Stimulated activated CD4-positive, alpha-beta T cell treated with anti-CD3 and anti-CD28 coated beads, Interleukin-2, amount 100 ng/mL, for 4 hours (primary cell): ENCODE results near the gene MED12L.
"Not testable (repeated sequence)": the region's sequence is repeated elsewhere in the genome, so short reads cannot be mapped to it uniquely, and the experiment has no call there.

ENCODE experiments used
- DNase-seq: peaks from one replicate; pipeline ENCODE4 v3.0.0-alpha.2; 2020; ENCODE audit warnings: low read depth

Gene MED12L

GRCh38 chr3:151209654-151210053 lies 124.2 kb downstream of the MED12L start:
- no peak for DNase-seq

DNA sequence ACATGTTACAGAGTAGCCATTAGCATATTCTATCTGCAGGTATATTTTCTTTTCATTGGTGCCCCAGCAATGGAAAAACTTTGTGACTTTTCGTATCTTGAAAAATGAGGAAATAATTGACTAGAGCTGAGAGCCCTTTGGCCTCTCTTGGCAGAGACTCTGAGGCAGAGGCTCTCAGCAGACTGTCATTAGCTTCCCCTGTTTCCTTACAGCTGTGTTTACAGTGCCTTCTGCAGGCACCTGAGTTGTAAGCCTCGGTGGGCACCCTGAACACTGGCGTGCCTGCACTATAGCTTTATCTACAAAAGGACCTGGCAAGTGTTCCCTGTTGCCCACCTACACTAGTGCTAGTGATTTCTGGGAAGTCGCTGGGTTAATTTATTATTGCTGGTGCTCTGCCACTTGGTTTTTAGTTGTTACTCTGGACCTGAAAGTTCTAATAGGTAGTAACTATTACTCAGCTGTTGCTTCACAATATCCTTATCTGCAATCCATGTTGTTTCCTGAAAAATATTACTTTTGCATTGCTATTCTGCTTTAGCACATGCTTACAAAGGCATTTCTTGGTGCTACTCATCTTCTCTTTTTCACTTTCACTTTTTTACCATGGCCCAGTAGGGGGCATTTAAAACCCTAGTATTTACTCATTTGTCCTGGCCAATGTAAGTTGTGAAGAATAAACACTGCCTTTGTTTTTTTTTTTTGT lies 125.4 kb downstream of the MED12L start:
- no peak for DNase-seq

GRCh38 chr3:151213151-151213550 lies 127.7 kb downstream of the MED12L start:
- DNase-seq: no peak

GRCh38 chr3:151213881-151214280 lies 128.4 kb downstream of the MED12L start:
- DNase-seq: no peak

- DNase-seq: no peak
Measured at GRCh38 chr3:151214459-151214858, 129.0 kb downstream of the MED12L start.

GRCh38 chr3:151216641-151217607 lies 131.5 kb downstream of the MED12L start:
- DNase-seq: no peak

DNA sequence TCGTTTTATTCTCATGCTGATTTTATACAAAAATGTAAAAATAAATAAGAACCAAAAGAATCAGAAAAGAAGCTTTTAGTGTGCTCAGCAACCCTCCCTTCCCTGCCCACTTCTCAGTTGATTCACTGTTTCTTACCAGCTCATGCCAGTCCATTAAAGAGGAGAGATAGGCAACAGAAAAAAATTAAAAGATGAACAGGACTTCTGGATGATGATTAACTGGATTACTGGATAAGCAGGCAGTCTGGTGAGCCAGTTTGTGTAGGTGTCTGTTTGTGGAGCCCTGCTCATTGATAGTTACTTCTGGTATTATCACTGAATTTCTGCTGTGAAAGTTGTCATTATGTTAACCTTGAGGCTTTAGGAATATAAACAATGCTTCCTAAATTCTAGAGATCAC lies 132.7 kb downstream of the MED12L start:
- DNase-seq: no peak

- DNase-seq: no peak
Measured at GRCh38 chr3:151219056-151219455, 133.6 kb downstream of the MED12L start.

- no peak for DNase-seq
Measured at GRCh38 chr3:151224268-151224866, 138.9 kb downstream of the MED12L start.

DNA sequence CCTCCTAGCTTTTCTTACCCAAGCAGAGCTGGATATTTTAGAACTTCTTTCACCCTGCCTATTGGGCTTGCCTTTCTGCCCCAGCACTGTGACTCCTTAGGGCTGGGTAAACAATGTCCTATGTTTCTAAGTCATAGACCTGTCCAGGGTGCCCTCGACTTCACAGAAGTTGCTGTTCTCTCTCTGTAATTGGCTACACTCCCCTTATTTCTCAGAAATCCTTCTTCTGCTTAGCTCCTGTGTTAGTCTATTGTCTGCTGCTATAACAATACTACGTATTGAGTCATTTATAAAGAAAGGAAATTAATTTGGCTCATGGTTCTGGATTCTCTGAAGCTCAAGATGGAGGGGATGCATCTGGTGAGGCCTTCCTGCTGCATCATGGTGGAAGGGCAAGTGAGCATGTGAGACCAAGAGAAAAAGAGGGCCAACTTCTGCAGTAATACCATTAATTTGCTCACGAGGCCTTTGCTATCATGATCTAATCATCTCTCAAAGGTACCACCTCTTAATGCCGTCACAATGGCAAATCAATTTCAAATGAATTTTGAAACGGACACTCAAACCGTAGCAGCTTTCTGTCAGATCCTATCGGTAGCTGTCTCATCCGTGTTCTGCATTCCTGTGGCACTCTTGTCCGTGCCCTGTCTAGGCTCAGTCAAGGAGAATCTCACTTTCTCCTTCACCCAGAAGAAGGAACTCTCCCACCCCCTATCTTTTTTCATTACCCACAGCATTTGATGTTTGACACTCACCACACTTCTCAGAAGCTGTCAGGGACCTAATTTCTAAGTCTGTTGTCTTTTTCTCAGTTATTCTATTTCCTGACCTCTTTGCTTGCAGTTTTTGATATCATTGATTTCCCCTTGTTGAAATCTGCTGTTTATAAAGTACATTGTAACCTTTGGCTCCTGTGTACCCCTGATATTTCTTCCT lies 139.8 kb downstream of the MED12L start:
- no peak for DNase-seq

DNA sequence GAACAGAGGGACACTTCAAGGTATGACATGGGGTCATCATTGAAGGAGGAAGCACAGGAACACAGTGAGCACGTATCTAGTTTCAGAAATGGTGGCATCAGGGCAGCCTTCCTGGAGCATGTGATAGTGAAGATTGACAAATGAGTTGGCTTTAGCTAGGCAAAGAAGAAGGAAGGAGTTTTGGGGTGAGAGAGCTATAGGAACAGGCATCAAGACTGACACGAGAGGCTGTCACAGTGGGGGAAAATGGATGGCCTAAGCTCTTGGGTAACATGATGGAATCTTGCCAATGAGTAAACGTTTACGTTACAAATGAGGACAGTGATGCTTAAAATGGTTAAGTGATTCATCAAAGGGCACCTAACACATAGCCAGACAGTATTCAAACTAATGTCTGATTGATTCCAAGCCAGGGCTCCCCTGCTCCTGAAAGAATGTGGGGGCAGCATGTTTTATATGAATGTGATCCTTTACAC lies 140.7 kb downstream of the MED12L start:
- DNase-seq: no peak

DNA sequence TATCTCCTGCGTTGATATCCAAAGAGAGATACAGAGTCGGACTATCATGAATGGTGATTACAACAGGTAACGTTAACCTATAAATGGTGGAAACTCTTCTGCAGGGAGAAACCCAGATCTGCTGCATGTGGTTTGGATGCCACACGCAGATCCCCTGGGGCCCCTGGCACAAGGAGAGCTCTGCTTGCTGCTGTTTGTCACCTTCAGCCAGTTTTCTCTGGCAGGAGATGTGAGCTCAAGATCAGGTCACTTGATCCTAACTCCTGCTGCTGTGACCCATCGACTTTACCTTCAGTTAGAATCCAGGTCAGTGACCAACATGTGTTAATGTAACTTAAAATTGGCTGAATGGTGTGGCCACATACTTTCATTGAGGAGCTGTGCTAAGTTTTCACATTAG lies 141.4 kb downstream of the MED12L start:
- no peak for DNase-seq

- no peak for DNase-seq
Measured at GRCh38 chr3:151227266-151227806, 141.9 kb downstream of the MED12L start.

- peak; percentile 69 for DNase-seq
Measured at GRCh38 chr3:151227807-151228665, 142.6 kb downstream of the MED12L start.

DNA sequence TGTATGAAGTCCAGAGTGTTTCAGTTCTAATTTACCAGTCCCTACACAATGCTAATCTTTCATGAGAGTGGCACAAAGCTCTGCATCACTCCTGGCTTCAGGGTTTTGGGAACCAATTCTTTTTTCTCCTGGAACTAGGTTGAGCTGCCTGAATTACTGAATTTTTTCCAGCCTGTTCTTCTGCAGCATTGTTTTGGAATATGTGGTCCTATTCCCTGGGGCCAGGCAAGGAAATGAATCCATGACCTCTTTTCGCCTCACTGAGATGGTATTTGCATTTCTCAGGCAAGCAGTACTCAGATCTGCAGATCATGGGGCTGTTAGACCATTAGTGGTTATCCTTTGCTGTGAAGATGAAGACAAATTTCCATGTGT lies 143.2 kb downstream of the MED12L start:
- no peak for DNase-seq

GRCh38 chr3:151230646-151231045 lies 145.2 kb downstream of the MED12L start:
- no peak for DNase-seq

DNA sequence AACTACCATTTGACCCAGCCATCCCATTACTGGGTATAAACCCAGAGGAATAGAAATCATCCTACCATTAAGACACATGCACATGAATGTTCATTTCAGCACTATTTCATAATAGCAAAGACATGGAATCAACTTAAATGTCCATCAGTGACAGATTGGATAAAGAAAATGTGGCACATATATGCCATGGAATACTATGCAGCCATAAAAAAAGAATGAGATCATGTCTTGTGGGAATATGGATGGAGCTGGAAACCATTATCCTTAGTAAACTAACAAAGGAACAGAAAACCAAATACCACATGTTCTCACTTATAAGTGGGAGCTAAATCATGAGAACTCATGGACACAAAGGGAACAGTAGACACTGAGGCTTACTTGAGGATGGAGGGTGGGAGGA lies 146.9 kb downstream of the MED12L start:
- DNase-seq: not testable (repeated sequence)

GRCh38 chr3:151232991-151233390 lies 147.5 kb downstream of the MED12L start:
- DNase-seq: no peak

DNA sequence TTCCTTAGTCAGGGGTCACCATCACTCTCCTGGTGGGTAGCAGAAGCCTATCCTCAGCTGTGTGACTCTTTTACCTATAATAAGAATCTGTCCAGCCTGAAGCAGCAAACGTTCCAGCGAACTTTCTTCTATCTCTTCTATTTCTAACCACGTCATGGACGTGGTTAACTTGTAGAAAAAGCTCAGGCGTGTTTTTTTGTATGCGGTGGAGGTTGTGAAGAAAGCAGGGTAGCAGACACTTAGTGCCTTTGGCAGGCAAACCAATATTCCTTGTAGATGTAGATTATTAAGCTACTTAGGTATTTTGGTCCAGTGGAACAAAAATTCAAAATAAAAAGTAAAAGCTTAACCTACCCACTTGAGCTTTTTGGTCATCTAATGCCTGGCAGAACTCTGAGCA lies 149.4 kb downstream of the MED12L start:
- DNase-seq: no peak

DNA sequence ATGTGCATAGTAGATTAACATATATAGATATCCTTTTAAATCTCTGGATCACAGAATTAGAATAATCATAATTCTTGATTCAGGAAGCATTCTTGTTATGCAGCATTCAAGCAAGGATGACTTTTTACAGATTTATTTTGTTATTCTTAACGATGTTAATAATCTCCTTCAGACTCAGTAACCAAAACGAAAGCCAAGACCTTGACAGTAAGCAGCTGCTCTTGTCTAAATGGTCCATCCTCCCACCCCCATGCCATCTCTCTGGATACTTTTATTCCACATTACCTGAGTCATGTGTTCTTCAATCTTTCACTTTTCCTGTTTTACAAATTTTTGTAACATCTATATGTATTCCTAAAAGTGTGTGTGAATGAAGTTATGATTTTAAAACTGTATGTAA lies 150.9 kb downstream of the MED12L start:
- no peak for DNase-seq
